Measurements from ENCODE around the gene TXK.

The TXK gene

GRCh38 chr4:48073567-48074103 lies 60.4 kb downstream of the TXK start:
- TF ChIP-seq GATA1 (IDR thresholded peaks at IDR 0.05; ENCODE audit: low read depth, low read length) (no peak), POLR2A (IDR thresholded peaks at IDR 0.05; ENCODE audit: low read length) (no peak)
- no peak for DNase-seq

DNA sequence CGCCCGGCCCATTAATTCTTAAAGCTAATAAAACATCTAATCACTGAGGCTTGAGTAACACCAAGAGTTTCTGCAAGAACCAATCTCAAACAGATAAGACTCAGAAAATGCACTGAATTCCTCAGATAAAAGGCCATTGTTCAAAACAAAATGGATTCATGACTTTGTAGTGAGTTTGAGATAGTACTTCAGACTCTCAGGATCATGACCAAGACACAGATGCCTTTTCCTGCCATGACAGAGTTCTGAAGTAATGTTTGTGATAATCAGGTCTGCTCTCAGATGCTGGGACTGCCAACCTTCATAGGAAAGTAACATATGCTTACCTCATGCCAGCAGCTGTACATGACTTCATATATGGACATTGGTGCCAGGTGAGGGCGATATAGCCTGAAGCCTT lies 62.9 kb downstream of the TXK start:
- DNase-seq = no peak
- TF ChIP-seq GATA1 (IDR thresholded peaks at IDR 0.05; ENCODE audit: low read depth, low read length) (no peak), POLR2A (IDR thresholded peaks at IDR 0.05; ENCODE audit: low read length) (no peak)

- TF ChIP-seq POLR2A (IDR thresholded peaks at IDR 0.05; ENCODE audit: low read length) (no peak), GATA1 (IDR thresholded peaks at IDR 0.05; ENCODE audit: low read depth, low read length) (no peak)
- DNase-seq = no peak
Observed at GRCh38 chr4:48069026-48069425, 65.0 kb downstream of the TXK start.

- no peak for DNase-seq
- TF ChIP-seq GATA1 (IDR thresholded peaks at IDR 0.05; ENCODE audit: low read depth, low read length) = no peak
- TF ChIP-seq POLR2A (IDR thresholded peaks at IDR 0.05; ENCODE audit: low read length) = no peak
Observed at GRCh38 chr4:48068182-48068581, 65.9 kb downstream of the TXK start.

- no peak for TF ChIP-seq POLR2A (IDR thresholded peaks at IDR 0.05; ENCODE audit: low read length)
- DNase-seq = no peak
Observed at GRCh38 chr4:48067536-48067935, 66.5 kb downstream of the TXK start.

DNA sequence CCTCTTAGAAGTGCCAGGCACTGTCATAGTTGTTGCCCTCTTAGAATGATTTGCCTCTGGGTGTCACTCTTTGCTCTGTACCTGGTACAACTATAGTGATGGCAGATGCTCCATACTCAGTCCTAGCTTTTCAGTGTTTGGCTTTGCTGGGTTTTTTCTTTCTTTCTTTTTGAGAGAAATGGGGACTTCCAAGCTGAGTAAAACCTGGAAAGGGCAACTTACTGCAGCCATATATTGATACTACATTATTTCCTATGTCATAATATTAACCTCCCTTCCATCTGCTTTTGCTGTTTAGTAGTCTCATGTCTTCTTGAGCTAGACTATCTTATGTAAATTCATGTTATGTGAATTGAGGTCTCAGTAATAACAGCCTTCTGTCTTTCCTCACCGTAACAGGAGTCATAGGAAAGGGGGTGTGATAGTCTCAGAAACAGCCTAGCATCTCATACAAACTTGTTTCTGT lies 68.4 kb downstream of the TXK start:
- DNase-seq = no peak
- TF ChIP-seq POLR2A (IDR thresholded peaks at IDR 0.05; ENCODE audit: low read length) (no peak), GATA1 (IDR thresholded peaks at IDR 0.05; ENCODE audit: low read depth, low read length) (no peak)

- DNase-seq = no peak
- no peak for TF ChIP-seq GATA1 (IDR thresholded peaks at IDR 0.05; ENCODE audit: low read depth, low read length)
- no peak for TF ChIP-seq POLR2A (IDR thresholded peaks at IDR 0.05; ENCODE audit: low read length)
Observed at GRCh38 chr4:48064349-48064748, 69.7 kb downstream of the TXK start.

DNA sequence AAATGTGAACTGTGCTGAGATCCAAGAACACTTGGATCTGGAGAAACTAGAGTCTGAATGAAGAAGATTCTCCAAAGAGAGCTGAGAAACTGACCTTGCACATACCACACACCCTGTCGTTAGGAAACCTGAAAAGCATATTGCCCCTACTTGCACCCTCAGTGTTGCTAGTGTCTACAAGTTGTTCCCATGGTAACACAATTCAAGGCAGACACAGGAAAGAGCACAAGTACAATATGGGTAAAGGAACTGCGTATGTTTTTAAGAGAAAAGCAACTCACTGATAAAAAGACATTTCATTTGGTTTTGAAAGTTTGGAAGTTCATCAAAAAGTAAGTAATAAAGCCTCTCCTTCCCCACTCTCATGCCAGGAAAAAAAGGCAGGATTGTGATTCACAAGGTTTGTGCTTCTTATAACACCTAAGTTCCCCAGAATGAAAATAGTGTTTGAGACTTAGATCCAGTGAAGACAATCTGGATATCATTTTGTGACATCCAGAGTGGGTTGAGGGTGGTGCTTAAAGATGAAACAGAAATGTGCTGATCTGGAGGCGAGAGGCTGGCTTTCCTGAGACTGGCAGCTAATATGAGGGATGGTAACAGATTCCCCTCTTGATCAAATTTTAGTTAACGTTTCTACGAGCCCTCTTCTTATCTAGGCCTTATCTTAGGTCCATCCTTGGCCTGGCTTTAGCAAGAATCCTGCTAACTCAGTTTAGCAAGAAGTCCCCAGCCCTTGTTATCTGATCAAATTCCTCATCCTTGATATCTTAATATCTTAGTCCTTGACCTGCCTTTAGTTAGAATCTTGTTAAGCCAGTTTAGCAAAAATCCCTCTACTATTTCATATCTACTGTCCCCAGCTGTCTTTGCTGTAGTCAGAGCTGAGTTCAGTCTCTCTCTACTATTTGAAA lies 75.2 kb downstream of the TXK start:
- DNase-seq = no peak

GRCh38 chr4:48051078-48051477 lies 83.0 kb downstream of the TXK start:
- TF ChIP-seq POLR2A (IDR thresholded peaks at IDR 0.05; ENCODE audit: low read length) (no peak), GATA1 (IDR thresholded peaks at IDR 0.05; ENCODE audit: low read depth, low read length) (no peak)
- no peak for DNase-seq

More for the DNA sequence above, 75.2 kb downstream of the TXK start:
- TF ChIP-seq POLR2A (IDR thresholded peaks at IDR 0.05; ENCODE audit: low read length) = no peak
- no peak for TF ChIP-seq GATA1 (IDR thresholded peaks at IDR 0.05; ENCODE audit: low read depth, low read length)

DNA sequence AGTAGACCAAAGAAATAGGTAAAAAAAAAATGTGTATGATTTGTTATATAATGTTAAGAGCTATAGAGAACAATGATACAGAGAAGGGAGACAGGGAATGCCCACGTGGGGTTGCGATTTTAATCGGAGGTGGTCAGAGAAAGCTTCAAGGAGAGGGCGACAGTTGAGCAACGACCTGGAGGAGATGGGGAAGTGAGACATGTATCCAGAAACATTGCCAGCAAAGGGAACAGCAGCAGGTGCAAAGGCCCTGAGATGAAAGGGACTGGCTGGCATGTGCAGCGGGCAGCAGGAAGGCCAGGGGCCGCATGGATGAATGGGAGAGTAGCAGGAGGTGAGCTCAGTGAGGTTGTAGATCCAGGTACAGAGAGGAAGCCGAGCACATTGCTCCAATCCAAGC lies 84.6 kb downstream of the TXK start:
- TF ChIP-seq GATA1 (IDR thresholded peaks at IDR 0.05; ENCODE audit: low read depth, low read length) = no peak
- TF ChIP-seq POLR2A (IDR thresholded peaks at IDR 0.05; ENCODE audit: low read length) = no peak
- DNase-seq = no peak

DNA sequence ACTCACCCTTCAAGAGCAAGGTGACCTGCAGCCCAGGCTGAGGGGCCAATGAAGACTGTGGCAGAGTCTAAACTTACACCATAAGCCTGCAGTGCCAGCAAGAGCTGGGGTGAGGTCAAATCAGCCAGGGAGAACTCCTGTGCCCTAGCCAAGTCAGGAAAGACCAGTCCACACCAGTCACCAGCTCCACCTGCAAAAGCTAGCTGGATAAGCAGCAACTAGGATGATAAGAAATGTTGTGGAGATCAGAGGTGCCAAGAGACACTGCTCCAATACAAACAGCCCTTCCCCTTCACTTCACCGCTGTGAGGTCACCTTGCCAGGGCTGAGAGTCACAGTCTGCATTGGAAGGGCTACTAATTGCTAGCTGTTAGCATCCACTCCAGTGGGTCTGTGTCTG lies 86.2 kb downstream of the TXK start:
- TF ChIP-seq GATA1 (IDR thresholded peaks at IDR 0.05; ENCODE audit: low read depth, low read length) = no peak
- TF ChIP-seq POLR2A (IDR thresholded peaks at IDR 0.05; ENCODE audit: low read length) = no peak
- no peak for DNase-seq

DNA sequence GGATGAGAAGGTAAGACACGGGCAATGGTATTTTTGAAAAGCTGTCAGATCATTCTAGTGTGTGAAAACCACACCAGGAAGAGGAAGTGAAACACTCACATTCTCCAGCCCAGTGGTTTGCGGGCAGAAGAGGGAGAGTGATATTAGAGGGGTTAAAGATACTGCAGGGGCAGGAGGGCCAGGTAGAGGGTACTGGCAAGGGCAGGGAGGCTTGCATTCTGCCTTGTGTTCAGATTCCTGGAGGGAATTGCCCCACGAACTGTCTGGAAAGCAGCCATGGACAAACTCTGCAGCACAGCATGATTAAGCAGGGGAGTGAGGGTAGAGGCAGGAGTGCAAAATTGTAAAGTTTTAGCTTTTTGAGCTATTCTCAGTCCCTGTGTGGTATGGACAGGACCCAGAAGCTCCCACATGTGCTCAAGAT lies 86.6 kb downstream of the TXK start:
- no peak for DNase-seq
- TF ChIP-seq GATA1 (IDR thresholded peaks at IDR 0.05; ENCODE audit: low read depth, low read length) (no peak), POLR2A (IDR thresholded peaks at IDR 0.05; ENCODE audit: low read length) (no peak)

- no peak for DNase-seq
- no peak for TF ChIP-seq GATA1 (IDR thresholded peaks at IDR 0.05; ENCODE audit: low read depth, low read length)
- no peak for TF ChIP-seq POLR2A (IDR thresholded peaks at IDR 0.05; ENCODE audit: low read length)
Observed at GRCh38 chr4:48046059-48046458, 88.0 kb downstream of the TXK start.

- TF ChIP-seq POLR2A (IDR thresholded peaks at IDR 0.05; ENCODE audit: low read length) = no peak
- TF ChIP-seq GATA1 (IDR thresholded peaks at IDR 0.05; ENCODE audit: low read depth, low read length) = no peak
- DNase-seq = no peak
Observed at GRCh38 chr4:48044298-48044697, 89.8 kb downstream of the TXK start.

DNA sequence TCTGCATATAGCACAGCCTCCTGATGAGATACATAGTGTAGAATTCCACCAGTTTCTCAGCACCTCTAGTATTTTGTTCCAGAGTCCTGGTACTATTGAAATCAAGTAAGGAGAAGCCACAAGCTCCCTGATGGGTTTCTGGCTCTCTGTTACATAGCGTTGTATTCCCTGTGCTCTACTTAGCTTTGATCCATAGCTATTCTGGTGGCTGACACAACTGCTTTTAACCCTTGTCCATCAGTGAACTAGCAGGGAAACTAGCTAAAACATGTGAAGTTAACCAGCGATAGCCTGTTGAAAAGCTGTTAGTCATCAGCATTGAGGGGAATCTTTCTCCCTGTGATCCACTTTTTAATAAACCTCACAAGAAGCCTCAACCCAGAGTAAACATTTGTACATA lies 90.5 kb downstream of the TXK start:
- DNase-seq = no peak
- TF ChIP-seq POLR2A (IDR thresholded peaks at IDR 0.05; ENCODE audit: low read length) (no peak), GATA1 (IDR thresholded peaks at IDR 0.05; ENCODE audit: low read depth, low read length) (no peak)

Data from erythroblast (primary cell).